SK-N-SH treated with all-trans-retinoic acid at 6 μM for 48 hours (cell line): ENCODE measurements around the gene GJA5.

Source experiments
- ARNTL ChIP-seq: fragments of 450-650 bp; formaldehyde crosslinking; IDR thresholded peaks from 2 replicates; pipeline ENCODE4 v1.5.0; 2020; ENCODE audit warnings: low read depth, mild to moderate bottlenecking, moderate library complexity, borderline replicate concordance
- BACH2 ChIP-seq: fragments of 250-450 bp; sonication (Bioruptor Pico); IDR thresholded peaks from 2 replicates; pipeline ENCODE4 v1.9.0; 2021; ENCODE audit warnings: mild to moderate bottlenecking, borderline replicate concordance
- ISL1 ChIP-seq: fragments of 250-450 bp; sonication (Bioruptor Pico); IDR thresholded peaks from 2 replicates; pipeline ENCODE4 v2.1.2; 2022; ENCODE audit warnings: mild to moderate bottlenecking, moderate library complexity
- OSR1 ChIP-seq: fragments of 250-450 bp; sonication (Bioruptor Pico); IDR thresholded peaks from 2 replicates; pipeline ENCODE4 v1.8.0; 2022; ENCODE audit warnings: moderate library complexity, mild to moderate bottlenecking, inconsistent platforms
- PPARA ChIP-seq: fragments of 250-450 bp; sonication (Bioruptor Pico); IDR thresholded peaks from 2 replicates; pipeline ENCODE4 v1.5.0; 2020; ENCODE audit warnings: mild to moderate bottlenecking, borderline replicate concordance
- TOX ChIP-seq: fragments of 250-450 bp; sonication (Bioruptor Pico); IDR thresholded peaks from 2 replicates; pipeline ENCODE4 v1.8.0; 2021; ENCODE audit warnings: mild to moderate bottlenecking, moderate library complexity, borderline replicate concordance
- ZC3H10 ChIP-seq: fragments of 250-450 bp; sonication (Bioruptor Pico); IDR thresholded peaks from 2 replicates; pipeline ENCODE4 v1.5.1; 2021; ENCODE audit warnings: mild to moderate bottlenecking, moderate library complexity
- ZFP3 ChIP-seq: fragments of 250-450 bp; sonication (Bioruptor Pico); IDR thresholded peaks from 2 replicates; pipeline ENCODE4 v1.5.0; 2020; ENCODE audit warnings: mild to moderate bottlenecking, moderate library complexity
- ZFP30 ChIP-seq: fragments of 450-650 bp; formaldehyde crosslinking; IDR thresholded peaks from 2 replicates; pipeline ENCODE4 v1.5.0; 2022; ENCODE audit warnings: mild to moderate bottlenecking, moderate library complexity
- TF ChIP-seq, protein P1 (sequence below): fragments of 250-450 bp; sonication (Bioruptor Pico); IDR thresholded peaks from 2 replicates; pipeline ENCODE4 v1.5.1; 2020; ENCODE audit warnings: low read depth, mild to moderate bottlenecking, moderate library complexity
- TF ChIP-seq, protein P2 (sequence below): fragments of 250-450 bp; sonication (Bioruptor Pico); IDR thresholded peaks from 2 replicates; pipeline ENCODE4 v1.8.0; 2020; ENCODE audit warnings: mild to moderate bottlenecking, moderate library complexity, borderline replicate concordance
- TF ChIP-seq, protein P3 (sequence below): fragments of 250-450 bp; sonication (Bioruptor Pico); IDR thresholded peaks from 2 replicates; pipeline ENCODE4 v1.8.0; 2021; ENCODE audit warnings: low read depth, mild to moderate bottlenecking, moderate library complexity, borderline replicate concordance
- TF ChIP-seq, protein P4 (sequence below): fragments of 250-450 bp; sonication (Bioruptor Pico); IDR thresholded peaks from 2 replicates; pipeline ENCODE4 v1.5.1; 2021; ENCODE audit warnings: mild to moderate bottlenecking, moderate library complexity
- TF ChIP-seq, protein P5 (sequence below): fragments of 250-450 bp; sonication (Bioruptor Pico); IDR thresholded peaks from 2 replicates; pipeline ENCODE4 v1.5.0; 2020; ENCODE audit warnings: mild to moderate bottlenecking, moderate library complexity

DNA sequence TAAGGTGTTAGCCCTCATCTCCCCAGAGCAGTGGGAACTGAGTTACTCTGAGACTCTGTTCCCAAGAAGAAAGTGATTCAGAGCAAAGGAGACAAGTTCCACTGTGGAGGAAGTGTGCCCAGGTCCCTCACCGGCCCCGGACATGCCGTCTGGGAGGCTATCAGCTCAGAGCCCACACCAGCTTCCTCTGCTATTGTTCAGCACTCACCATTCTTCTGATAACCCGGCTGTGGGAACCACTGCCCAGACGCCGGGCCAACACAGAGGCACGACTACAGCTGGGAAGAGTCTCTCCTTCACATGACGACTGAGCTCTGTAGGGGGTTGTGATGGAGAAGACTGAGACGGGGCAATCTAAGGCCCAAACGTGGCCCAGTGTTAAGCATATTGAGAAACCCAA lies 34.2 kb upstream of the GJA5 start:
- TF ChIP-seq, protein P1, sequence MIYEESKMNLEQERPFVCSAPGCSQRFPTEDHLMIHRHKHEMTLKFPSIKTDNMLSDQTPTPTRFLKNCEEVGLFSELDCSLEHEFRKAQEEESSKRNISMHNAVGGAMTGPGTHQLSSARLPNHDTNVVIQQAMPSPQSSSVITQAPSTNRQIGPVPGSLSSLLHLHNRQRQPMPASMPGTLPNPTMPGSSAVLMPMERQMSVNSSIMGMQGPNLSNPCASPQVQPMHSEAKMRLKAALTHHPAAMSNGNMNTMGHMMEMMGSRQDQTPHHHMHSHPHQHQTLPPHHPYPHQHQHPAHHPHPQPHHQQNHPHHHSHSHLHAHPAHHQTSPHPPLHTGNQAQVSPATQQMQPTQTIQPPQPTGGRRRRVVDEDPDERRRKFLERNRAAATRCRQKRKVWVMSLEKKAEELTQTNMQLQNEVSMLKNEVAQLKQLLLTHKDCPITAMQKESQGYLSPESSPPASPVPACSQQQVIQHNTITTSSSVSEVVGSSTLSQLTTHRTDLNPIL (CRISPR knock-in tag), result no peak
- TF ChIP-seq ARNTL (no peak), ZFP30 (CRISPR knock-in tag) (no peak), ZFP3 (no peak), TOX (no peak), ZC3H10 (CRISPR knock-in tag) (no peak), ISL1 (CRISPR knock-in tag) (no peak), OSR1 (CRISPR knock-in tag) (no peak), PPARA (CRISPR knock-in tag) (no peak), BACH2 (no peak)
- TF ChIP-seq, protein P2, sequence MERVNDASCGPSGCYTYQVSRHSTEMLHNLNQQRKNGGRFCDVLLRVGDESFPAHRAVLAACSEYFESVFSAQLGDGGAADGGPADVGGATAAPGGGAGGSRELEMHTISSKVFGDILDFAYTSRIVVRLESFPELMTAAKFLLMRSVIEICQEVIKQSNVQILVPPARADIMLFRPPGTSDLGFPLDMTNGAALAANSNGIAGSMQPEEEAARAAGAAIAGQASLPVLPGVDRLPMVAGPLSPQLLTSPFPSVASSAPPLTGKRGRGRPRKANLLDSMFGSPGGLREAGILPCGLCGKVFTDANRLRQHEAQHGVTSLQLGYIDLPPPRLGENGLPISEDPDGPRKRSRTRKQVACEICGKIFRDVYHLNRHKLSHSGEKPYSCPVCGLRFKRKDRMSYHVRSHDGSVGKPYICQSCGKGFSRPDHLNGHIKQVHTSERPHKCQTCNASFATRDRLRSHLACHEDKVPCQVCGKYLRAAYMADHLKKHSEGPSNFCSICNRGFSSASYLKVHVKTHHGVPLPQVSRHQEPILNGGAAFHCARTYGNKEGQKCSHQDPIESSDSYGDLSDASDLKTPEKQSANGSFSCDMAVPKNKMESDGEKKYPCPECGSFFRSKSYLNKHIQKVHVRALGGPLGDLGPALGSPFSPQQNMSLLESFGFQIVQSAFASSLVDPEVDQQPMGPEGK (CRISPR knock-in tag), result no peak
- TF ChIP-seq, protein P3, sequence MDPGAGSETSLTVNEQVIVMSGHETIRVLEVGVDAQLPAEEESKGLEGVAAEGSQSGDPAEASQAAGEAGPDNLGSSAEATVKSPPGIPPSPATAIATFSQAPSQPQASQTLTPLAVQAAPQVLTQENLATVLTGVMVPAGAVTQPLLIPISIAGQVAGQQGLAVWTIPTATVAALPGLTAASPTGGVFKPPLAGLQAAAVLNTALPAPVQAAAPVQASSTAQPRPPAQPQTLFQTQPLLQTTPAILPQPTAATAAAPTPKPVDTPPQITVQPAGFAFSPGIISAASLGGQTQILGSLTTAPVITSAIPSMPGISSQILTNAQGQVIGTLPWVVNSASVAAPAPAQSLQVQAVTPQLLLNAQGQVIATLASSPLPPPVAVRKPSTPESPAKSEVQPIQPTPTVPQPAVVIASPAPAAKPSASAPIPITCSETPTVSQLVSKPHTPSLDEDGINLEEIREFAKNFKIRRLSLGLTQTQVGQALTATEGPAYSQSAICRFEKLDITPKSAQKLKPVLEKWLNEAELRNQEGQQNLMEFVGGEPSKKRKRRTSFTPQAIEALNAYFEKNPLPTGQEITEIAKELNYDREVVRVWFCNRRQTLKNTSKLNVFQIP (CRISPR knock-in tag), result no peak
- TF ChIP-seq, protein P4, sequence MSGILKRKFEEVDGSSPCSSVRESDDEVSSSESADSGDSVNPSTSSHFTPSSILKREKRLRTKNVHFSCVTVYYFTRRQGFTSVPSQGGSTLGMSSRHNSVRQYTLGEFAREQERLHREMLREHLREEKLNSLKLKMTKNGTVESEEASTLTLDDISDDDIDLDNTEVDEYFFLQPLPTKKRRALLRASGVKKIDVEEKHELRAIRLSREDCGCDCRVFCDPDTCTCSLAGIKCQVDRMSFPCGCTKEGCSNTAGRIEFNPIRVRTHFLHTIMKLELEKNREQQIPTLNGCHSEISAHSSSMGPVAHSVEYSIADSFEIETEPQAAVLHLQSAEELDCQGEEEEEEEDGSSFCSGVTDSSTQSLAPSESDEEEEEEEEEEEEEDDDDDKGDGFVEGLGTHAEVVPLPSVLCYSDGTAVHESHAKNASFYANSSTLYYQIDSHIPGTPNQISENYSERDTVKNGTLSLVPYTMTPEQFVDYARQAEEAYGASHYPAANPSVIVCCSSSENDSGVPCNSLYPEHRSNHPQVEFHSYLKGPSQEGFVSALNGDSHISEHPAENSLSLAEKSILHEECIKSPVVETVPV, result no peak
- TF ChIP-seq, protein P5, sequence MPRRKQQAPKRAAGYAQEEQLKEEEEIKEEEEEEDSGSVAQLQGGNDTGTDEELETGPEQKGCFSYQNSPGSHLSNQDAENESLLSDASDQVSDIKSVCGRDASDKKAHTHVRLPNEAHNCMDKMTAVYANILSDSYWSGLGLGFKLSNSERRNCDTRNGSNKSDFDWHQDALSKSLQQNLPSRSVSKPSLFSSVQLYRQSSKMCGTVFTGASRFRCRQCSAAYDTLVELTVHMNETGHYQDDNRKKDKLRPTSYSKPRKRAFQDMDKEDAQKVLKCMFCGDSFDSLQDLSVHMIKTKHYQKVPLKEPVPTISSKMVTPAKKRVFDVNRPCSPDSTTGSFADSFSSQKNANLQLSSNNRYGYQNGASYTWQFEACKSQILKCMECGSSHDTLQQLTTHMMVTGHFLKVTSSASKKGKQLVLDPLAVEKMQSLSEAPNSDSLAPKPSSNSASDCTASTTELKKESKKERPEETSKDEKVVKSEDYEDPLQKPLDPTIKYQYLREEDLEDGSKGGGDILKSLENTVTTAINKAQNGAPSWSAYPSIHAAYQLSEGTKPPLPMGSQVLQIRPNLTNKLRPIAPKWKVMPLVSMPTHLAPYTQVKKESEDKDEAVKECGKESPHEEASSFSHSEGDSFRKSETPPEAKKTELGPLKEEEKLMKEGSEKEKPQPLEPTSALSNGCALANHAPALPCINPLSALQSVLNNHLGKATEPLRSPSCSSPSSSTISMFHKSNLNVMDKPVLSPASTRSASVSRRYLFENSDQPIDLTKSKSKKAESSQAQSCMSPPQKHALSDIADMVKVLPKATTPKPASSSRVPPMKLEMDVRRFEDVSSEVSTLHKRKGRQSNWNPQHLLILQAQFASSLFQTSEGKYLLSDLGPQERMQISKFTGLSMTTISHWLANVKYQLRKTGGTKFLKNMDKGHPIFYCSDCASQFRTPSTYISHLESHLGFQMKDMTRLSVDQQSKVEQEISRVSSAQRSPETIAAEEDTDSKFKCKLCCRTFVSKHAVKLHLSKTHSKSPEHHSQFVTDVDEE (CRISPR knock-in tag), result no peak
